HL-60 (cell line): ENCODE data around the gene CD164L2.

ENCODE experiments used
- DNase-seq, 2 experiments: peaks; one replicate each; pipeline ENCODE4 v3.0.0-alpha.2; 2010 to 2020; ENCODE audit warnings: low read depth in 1 of 2, low spot score in 1 of 2
- H3K27ac ChIP-seq: fragments of 250-450 bp; sonication (Bioruptor Pico); replicated peaks from 2 replicates; pipeline ENCODE4 v1.5.1; 2020; ENCODE audit warnings: mild to moderate bottlenecking, moderate library complexity
- H3K27me3 ChIP-seq: fragments of 250-450 bp; sonication (Bioruptor Pico); 2 replicates; pipeline ENCODE4 v1.5.1; 2021; ENCODE audit warnings: mild to moderate bottlenecking, moderate library complexity; ENCODE audit not compliant: insufficient read depth, poor library complexity, severe bottlenecking
- H3K4me3 ChIP-seq: replicated peaks from 2 replicates; pipeline ENCODE4 v1.5.1; 2011; ENCODE audit warnings: mild to moderate bottlenecking, control low read depth, low read length; ENCODE audit not compliant: insufficient read depth
- GABPA ChIP-seq: IDR thresholded peaks from 2 replicates; pipeline ENCODE4 v1.6.1; 2012; ENCODE audit warnings: low read depth
- POLR2AphosphoS5 ChIP-seq: IDR thresholded peaks from 2 replicates; pipeline ENCODE4 v1.6.1; 2012; ENCODE audit warnings: low read depth
- REST ChIP-seq: IDR thresholded peaks from 2 replicates; pipeline ENCODE4 v1.6.1; 2012; ENCODE audit warnings: low read depth; ENCODE audit not compliant: insufficient replicate concordance
- SPI1 ChIP-seq: IDR thresholded peaks from 2 replicates; pipeline ENCODE4 v1.6.1; 2012; ENCODE audit warnings: low read depth, mild to moderate bottlenecking, borderline replicate concordance
- TF ChIP-seq, protein P1 (sequence below): IDR thresholded peaks from one replicate; pipeline ENCODE4 v1.5.1; 2011; ENCODE audit warnings: low read length, control low read depth, inconsistent platforms; ENCODE audit not compliant: insufficient read depth

The CD164L2 gene

GRCh38 chr1:27364696-27365371 is 18.3 kb downstream of the CD164L2 start:
- Histone ChIP-seq H3K4me3 (no peak overlapping the region), H3K27ac (no peak overlapping the region), H3K27me3 (no peaks in the 10 kb centered on the region)
- DNase-seq = no peak
- TF ChIP-seq POLR2AphosphoS5 (no peak), SPI1 (no peak), REST (no peak), GABPA (no peak)
- TF ChIP-seq, protein P1, sequence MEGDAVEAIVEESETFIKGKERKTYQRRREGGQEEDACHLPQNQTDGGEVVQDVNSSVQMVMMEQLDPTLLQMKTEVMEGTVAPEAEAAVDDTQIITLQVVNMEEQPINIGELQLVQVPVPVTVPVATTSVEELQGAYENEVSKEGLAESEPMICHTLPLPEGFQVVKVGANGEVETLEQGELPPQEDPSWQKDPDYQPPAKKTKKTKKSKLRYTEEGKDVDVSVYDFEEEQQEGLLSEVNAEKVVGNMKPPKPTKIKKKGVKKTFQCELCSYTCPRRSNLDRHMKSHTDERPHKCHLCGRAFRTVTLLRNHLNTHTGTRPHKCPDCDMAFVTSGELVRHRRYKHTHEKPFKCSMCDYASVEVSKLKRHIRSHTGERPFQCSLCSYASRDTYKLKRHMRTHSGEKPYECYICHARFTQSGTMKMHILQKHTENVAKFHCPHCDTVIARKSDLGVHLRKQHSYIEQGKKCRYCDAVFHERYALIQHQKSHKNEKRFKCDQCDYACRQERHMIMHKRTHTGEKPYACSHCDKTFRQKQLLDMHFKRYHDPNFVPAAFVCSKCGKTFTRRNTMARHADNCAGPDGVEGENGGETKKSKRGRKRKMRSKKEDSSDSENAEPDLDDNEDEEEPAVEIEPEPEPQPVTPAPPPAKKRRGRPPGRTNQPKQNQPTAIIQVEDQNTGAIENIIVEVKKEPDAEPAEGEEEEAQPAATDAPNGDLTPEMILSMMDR = no peak

DNA sequence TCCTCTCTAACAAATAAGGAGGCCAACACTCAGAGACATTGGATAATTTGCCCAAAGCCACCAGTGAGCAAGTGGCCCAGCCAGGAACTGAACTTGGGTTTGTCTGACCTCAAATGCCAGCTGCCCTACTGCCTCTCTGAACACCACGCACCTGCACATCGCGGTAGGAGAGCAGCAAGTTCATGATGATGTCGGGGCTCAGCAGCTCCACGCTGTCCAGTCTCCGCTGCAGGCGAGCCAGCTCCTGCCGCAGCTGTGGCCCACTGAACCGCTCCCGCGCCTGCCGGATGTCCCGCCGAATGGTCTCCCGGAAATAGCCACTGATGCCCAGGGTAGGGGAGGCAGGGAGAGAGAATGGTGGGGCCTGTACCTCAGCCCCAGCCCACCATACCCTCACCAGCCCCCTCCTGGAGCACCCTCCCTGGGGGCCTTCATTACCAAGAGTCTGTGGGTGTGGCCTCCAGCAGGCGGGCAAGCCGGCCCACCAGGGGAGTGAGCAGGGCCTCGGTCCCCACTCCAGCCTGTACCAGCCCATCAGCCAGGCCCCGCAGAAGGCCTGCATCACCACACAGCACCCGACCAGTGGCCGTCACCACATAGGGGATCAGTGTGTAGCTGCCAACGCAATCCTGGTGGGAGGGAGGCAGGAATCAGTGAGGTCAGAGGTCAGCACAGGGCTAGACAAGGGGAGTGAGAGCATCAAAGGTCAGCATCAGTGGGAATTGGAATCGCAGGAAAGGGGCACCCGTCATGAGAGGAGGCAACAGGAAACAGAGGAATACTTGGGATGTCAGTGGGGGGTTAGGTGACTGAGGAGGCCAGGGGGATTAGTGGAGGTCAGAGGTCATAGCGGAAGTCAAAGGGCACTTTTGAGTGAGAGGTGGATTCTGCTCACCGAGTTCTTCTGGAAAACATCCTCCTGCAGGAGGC is 19.1 kb downstream of the CD164L2 start:
- H3K27ac ChIP-seq = no peak overlapping the region
- DNase-seq = no peak
- H3K4me3 ChIP-seq = no peak overlapping the region
- peaks cover 5% of the 10 kb centered on the region for H3K27me3 ChIP-seq
- TF ChIP-seq POLR2AphosphoS5 = no peak
- no peak for TF ChIP-seq REST
- no peak for TF ChIP-seq GABPA
- TF ChIP-seq, protein P1 = no peak
- no peak for TF ChIP-seq SPI1

DNA sequence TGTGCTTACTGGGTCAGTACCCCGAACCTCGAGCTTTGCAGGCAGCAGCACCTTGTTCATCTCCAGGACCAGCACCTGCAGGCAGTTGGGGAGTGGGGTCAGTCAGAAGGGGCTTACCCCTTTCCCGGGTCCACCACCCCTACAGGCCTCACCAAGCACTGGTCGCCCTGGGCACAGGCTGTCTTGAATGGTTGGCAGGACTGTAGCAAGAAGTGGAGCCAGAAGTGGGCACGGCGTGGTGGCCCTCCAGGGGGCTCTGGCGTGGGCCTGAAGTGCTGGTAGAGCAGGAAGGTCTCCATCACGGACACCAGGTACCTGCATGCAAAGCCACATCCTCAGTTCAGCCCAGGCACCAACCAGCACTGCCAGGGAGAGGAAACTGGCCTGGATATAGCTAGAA is 21.6 kb downstream of the CD164L2 start:
- no peak for DNase-seq
- no peak overlapping the region for H3K4me3 ChIP-seq
- H3K27ac ChIP-seq = no peak overlapping the region
- no peak for TF ChIP-seq SPI1
- H3K27me3 ChIP-seq = peaks cover 6% of the 10 kb centered on the region

- peak overlapping the region; percentile 61 for H3K4me3 ChIP-seq
- TF ChIP-seq, protein P1 = no peak
- TF ChIP-seq REST (no peak), GABPA (no peak), SPI1 (no peak), POLR2AphosphoS5 (no peak)
- peaks cover 6% of the 10 kb centered on the region for H3K27me3 ChIP-seq
- no peak overlapping the region for H3K27ac ChIP-seq
- DNase-seq = no peak
These were observed 22.1 kb downstream of the CD164L2 start for GRCh38 chr1:27361044-27361402.
